Medulla oblongata (tissue), 1 donor: ENCODE data around the gene FADS1.

Experiments
- DNase-seq: peaks from one replicate; pipeline ENCODE4 v3.0.0-alpha.2; 2015; ENCODE audit errors: extremely low spot score

Gene FADS1

GRCh38 chr11:61778357-61778886, 38.4 kb downstream of the FADS1 start:
- no peak for DNase-seq

GRCh38 chr11:61777234-61778090, 39.3 kb downstream of the FADS1 start:
- no peak for DNase-seq

DNA sequence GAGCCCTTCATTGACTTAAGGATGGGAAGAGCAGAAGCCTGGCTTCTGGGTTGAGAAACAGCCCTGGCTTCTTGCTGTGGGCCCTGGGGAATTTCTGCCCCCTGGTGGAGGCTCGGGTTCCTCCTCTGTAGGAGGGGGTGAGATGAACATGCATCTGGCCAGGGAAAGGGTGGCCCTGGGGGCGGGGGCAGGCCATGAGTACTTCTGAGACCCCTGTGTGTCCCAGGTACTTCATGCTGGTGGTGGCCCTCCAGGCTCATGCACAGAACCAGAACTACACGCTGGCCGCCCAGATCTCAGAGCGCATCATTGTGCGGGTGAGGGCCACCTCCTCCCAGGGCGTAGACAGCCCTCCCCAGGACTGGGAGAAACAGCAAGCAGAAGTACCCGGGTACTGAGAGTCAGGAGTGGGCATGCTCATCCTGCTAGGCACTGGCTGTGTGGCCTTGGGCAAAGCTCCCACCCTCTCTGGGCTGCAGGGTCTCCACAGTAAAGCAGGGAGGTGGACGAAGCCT, 40.2 kb downstream of the FADS1 start:
- peak; percentile 70 for DNase-seq

GRCh38 chr11:61775606-61776554, 40.9 kb downstream of the FADS1 start:
- DNase-seq, result no peak

DNA sequence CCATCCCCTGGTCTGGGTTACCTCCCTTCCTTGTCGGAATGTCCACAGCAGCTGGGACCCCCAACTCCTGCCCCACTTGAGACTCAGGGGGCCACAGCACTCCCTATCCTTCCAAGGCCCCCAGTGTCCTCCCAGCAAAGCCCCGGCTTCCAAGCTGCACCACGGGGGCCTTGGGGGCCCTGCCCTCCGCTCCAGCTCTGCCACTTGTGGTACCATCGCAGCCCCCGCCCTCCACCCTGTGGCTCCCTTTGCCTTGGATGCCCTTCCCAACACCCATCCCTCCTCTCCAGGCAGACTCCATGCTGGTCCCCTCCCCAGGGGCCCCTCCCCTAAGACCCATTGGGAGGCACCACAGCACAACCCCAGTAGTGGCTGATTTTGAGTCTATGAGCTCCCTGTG, 41.7 kb downstream of the FADS1 start:
- DNase-seq, result no peak

- DNase-seq, result no peak
Measured at GRCh38 chr11:61774411-61774810, 42.4 kb downstream of the FADS1 start.

DNA sequence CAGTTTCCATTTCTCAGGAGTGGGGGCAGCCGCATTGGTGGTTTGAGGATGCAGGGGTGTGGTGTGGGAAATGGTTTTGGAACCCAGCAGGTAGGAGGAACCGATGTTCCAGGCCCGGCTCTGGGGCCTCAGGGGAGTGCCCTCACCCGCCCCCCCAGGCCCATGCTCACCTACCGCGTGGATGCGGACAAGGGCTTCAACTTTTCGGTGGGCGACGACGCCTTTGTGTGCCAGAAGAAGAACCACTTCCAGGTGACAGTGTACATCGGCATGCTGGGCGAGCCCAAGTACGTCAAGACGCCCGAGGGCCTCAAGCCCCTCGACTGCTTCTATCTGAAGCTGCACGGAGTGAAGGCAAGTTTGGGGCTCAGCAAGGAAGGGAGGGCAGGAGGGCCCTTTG, 43.0 kb downstream of the FADS1 start:
- no peak for DNase-seq

DNA sequence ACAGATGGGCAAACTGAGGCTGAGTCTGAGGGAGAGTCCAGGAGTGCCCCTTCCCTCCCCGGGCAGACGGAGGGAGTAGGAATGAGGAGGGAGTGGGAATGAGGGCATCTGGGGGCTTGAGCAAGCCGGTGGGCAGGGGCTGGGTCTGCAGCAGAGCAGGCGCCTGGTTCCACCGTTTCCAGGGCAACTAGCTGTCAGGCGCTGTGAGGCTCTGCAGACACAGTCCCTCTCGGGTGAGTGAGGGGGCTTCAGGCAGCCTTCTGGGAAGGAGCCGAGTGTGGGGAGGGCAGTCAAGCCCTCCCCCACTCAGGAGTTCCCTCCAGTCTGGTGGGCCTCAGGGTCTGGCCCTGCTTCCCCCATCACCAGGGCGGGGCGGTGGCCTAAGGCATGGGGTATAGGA, 43.4 kb downstream of the FADS1 start:
- DNase-seq, result no peak

GRCh38 chr11:61771985-61772455, 44.8 kb downstream of the FADS1 start:
- DNase-seq, result no peak

DNA sequence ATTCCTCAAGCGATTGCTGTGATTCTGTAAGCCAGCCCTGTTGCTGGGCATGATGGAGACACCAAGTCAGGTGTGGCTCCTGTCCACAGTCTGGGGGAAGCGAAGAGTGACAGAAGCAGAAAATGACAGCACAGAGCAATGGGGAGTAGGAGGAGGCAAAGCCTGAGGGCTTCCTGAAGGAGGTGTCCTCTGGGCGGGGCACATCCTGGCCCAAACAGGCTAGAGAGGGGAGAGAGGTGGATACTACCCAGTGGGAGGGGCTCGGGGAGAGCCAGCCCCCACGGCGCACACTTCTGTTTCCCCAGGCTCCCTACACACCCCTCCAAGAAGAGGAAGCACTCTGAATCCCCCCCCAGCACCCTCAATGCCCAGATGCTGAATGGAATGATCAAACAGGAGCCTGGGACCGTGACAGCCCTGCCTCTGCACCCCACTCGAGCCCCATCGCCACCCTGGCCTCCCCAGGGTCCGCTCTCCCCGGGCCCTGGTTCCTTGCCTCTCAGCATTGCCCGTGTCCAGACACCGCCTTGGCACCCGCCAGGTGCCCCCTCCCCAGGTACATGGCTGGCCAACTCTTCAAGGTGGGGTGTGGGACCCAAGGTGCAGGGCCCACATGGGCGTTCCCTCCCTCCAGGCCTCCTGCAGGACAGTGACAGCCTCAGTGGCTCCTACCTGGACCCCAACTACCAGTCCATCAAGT, 45.5 kb downstream of the FADS1 start:
- no peak for DNase-seq

- no peak for DNase-seq
Measured at GRCh38 chr11:61769946-61770683, 46.7 kb downstream of the FADS1 start.

GRCh38 chr11:61769169-61769920, 47.5 kb downstream of the FADS1 start:
- no peak for DNase-seq

- no peak for DNase-seq
Measured at GRCh38 chr11:61768376-61769076, 48.3 kb downstream of the FADS1 start.

DNA sequence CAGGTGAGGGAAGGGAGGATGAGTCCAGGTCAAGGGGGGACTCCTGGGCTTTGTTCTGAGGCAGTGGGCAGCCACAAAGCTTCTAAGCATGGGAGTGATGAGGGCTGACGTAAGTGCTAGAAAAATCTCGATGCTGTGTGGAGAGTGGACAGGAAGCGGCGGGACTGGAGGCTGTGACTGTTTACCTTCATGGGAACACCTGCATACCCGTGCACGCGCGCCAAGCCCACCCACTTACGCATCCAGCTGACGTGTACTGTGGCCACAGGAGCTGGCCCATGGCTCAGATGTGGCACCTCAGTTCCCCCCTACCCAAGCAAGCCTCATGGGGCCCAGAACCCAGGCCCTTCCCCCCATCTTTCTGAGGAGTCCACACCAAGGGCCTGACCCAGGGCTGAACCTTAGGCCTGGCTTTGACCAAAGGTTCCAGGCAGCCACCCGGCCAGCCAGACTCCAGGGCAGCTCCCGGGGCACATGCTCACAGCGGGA, 50.4 kb downstream of the FADS1 start:
- DNase-seq, result no peak

GRCh38 chr11:61765550-61766253, 51.1 kb downstream of the FADS1 start:
- DNase-seq, result no peak

- DNase-seq, result no peak
Measured at GRCh38 chr11:61764606-61765260, 52.1 kb downstream of the FADS1 start.

DNA sequence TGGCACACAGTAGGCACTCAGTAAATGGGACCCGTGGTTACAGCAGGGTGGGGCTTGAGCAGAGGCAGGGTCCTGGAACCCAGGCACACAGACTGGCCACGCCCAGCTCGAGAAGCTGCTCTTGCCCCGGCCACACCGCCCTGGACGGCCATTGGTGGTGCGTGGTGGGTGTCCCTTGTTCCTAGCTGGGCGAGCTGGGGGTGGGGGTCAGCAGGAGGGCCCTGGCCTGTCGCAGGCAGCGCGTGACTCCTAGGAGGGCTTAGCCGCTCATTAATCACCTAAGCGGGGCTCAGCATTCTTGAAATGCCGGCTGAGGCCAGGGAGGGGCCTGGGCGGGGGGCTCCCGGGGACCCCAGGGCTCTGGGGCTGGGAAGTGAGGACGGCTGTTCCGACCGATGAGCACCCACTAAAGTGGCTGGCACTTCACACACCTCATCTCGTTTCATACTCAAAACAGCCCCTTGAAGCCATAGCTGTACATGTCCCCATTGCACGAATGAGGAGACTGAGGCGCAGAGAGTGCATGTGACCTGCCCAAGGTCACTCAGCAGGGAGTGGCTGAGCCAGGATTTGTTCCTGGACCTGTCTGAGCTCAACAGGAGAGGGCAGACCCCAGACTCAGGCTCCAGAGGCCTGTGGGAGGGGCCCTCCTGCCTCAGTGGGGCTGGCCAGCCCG, 52.7 kb downstream of the FADS1 start:
- no peak for DNase-seq
